Measurements from ENCODE around the gene GPRC5C. TPM values are rescaled to one million over a fixed set of nuclear protein-coding genes. Genes with fewer than 3 reads are reported as not detected.

Gene GPRC5C
- total and polyA plus RNA-seq, 4 donors: 34.2 to 195 (median 119) TPM

DNA sequence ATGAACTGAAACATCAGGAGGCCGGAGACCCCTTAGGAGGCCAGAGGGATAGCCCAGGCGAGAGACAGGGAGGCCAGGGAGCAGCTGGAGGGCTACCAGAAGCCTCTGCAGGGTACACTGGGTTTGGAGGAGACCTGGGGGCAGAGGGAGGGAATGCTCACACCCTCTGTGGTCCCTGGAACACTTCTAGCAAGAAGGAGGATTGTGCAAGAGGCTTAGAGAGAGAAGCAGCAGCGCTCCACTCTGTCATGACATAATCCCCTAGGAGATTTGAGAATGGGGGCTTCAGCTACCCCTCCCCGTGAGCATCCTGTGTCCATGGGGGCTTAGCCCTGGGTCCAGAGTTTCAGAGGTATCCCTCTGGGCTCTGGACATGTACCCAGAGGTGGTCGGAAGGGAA, 48.7 kb upstream of the GPRC5C start:
- Histone ChIP-seq H3K27me3 (ENCODE audit: control insufficient read depth in 4 of 4, insufficient read depth in 4 of 4, low read length in 3 of 4) (no peaks in the 10 kb centered on the region), H3K9ac (ENCODE audit: low read depth in 1 of 2, low read length in 2 of 2) (no peak overlapping the region), H3K4me3 (ENCODE audit: low read depth in 1 of 3, low read length in 3 of 3) (no peak overlapping the region), H3K4me1 (ENCODE audit: control insufficient read depth in 4 of 4, insufficient read depth in 4 of 4, low read length in 3 of 4) (peaks cover 3 to 9% (median 6%) of the 10 kb centered on the region in 4 donors), H3K36me3 (ENCODE audit: control insufficient read depth in 4 of 4, insufficient read depth in 3 of 4, low read depth in 1 of 4, low read length in 3 of 4) (no peaks in the 10 kb centered on the region), H3K9me3 (ENCODE audit: control insufficient read depth in 4 of 4, low read length in 3 of 4) (no peaks in the 10 kb centered on the region), H3K27ac (ENCODE audit: low read depth in 1 of 2, low read length in 2 of 2) (no peak overlapping the region)
- WGBS: 91% methylated on average over 5 of the region's 5 CpGs
- TF ChIP-seq, protein P1, sequence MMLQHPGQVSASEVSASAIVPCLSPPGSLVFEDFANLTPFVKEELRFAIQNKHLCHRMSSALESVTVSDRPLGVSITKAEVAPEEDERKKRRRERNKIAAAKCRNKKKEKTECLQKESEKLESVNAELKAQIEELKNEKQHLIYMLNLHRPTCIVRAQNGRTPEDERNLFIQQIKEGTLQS (IDR thresholded peaks at IDR 0.05): no peak
- no peak for TF ChIP-seq SP1 (IDR thresholded peaks at IDR 0.05)
- TF ChIP-seq JUND (IDR thresholded peaks at IDR 0.05): no peak
- TF ChIP-seq GABPA (IDR thresholded peaks at IDR 0.05 in 1 of 2, conservative IDR thresholded peaks at IDR 0.05 in 1 of 2): no peak
- TF ChIP-seq, protein P2, sequence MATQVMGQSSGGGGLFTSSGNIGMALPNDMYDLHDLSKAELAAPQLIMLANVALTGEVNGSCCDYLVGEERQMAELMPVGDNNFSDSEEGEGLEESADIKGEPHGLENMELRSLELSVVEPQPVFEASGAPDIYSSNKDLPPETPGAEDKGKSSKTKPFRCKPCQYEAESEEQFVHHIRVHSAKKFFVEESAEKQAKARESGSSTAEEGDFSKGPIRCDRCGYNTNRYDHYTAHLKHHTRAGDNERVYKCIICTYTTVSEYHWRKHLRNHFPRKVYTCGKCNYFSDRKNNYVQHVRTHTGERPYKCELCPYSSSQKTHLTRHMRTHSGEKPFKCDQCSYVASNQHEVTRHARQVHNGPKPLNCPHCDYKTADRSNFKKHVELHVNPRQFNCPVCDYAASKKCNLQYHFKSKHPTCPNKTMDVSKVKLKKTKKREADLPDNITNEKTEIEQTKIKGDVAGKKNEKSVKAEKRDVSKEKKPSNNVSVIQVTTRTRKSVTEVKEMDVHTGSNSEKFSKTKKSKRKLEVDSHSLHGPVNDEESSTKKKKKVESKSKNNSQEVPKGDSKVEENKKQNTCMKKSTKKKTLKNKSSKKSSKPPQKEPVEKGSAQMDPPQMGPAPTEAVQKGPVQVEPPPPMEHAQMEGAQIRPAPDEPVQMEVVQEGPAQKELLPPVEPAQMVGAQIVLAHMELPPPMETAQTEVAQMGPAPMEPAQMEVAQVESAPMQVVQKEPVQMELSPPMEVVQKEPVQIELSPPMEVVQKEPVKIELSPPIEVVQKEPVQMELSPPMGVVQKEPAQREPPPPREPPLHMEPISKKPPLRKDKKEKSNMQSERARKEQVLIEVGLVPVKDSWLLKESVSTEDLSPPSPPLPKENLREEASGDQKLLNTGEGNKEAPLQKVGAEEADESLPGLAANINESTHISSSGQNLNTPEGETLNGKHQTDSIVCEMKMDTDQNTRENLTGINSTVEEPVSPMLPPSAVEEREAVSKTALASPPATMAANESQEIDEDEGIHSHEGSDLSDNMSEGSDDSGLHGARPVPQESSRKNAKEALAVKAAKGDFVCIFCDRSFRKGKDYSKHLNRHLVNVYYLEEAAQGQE (IDR thresholded peaks at IDR 0.05): no peak
- TF ChIP-seq HNF4A (conservative IDR thresholded peaks at IDR 0.05): no peak
- TF ChIP-seq HNF4G (IDR thresholded peaks at IDR 0.05): no peak
- TF ChIP-seq NR2F2 (IDR thresholded peaks at IDR 0.05): no peak
- TF ChIP-seq EGR1 (IDR thresholded peaks at IDR 0.05; ENCODE audit: low read depth in 2 of 2): no peak
- TF ChIP-seq YY1 (IDR thresholded peaks at IDR 0.05): no peak
- no peak for TF ChIP-seq TAF1 (conservative IDR thresholded peaks at IDR 0.05)
- TF ChIP-seq, protein P3, sequence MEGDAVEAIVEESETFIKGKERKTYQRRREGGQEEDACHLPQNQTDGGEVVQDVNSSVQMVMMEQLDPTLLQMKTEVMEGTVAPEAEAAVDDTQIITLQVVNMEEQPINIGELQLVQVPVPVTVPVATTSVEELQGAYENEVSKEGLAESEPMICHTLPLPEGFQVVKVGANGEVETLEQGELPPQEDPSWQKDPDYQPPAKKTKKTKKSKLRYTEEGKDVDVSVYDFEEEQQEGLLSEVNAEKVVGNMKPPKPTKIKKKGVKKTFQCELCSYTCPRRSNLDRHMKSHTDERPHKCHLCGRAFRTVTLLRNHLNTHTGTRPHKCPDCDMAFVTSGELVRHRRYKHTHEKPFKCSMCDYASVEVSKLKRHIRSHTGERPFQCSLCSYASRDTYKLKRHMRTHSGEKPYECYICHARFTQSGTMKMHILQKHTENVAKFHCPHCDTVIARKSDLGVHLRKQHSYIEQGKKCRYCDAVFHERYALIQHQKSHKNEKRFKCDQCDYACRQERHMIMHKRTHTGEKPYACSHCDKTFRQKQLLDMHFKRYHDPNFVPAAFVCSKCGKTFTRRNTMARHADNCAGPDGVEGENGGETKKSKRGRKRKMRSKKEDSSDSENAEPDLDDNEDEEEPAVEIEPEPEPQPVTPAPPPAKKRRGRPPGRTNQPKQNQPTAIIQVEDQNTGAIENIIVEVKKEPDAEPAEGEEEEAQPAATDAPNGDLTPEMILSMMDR (IDR thresholded peaks at IDR 0.05; ENCODE audit: low read depth, low read length, missing input control): no peak
- no peak for TF ChIP-seq FOXA1 (IDR thresholded peaks at IDR 0.05)
- TF ChIP-seq, protein P4, sequence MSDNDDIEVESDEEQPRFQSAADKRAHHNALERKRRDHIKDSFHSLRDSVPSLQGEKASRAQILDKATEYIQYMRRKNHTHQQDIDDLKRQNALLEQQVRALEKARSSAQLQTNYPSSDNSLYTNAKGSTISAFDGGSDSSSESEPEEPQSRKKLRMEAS (IDR thresholded peaks at IDR 0.05): no peak
- TF ChIP-seq, protein P5, sequence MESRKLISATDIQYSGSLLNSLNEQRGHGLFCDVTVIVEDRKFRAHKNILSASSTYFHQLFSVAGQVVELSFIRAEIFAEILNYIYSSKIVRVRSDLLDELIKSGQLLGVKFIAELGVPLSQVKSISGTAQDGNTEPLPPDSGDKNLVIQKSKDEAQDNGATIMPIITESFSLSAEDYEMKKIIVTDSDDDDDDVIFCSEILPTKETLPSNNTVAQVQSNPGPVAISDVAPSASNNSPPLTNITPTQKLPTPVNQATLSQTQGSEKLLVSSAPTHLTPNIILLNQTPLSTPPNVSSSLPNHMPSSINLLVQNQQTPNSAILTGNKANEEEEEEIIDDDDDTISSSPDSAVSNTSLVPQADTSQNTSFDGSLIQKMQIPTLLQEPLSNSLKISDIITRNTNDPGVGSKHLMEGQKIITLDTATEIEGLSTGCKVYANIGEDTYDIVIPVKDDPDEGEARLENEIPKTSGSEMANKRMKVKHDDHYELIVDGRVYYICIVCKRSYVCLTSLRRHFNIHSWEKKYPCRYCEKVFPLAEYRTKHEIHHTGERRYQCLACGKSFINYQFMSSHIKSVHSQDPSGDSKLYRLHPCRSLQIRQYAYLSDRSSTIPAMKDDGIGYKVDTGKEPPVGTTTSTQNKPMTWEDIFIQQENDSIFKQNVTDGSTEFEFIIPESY (IDR thresholded peaks at IDR 0.05): no peak
- TF ChIP-seq RXRA (IDR thresholded peaks at IDR 0.05): no peak
- TF ChIP-seq RAD21 (IDR thresholded peaks at IDR 0.05): no peak
- TF ChIP-seq FOXA2 (IDR thresholded peaks at IDR 0.05): no peak
- no peak for DNase-seq (ENCODE audit: low spot score)

Data from liver (tissue), 9 donors.